HG02852 (cell line): Measurements from ENCODE around the gene MAN1C1.
"Not testable (repeated sequence)": the region's sequence is repeated elsewhere in the genome, so short reads cannot be mapped to it uniquely, and the experiment has no call there.

Experiments
- ATAC-seq: cut with Tn5 transposase; IDR thresholded peaks from one replicate; pipeline ENCODE4 v1.9.1; 2021; ENCODE audit warnings: mild to moderate bottlenecking, moderate library complexity; ENCODE audit not compliant: unreplicated experiment

MAN1C1 gene

GRCh38 chr1:25581764-25582163 is 34.8 kb upstream of the MAN1C1 start:
- no peak for ATAC-seq

DNA sequence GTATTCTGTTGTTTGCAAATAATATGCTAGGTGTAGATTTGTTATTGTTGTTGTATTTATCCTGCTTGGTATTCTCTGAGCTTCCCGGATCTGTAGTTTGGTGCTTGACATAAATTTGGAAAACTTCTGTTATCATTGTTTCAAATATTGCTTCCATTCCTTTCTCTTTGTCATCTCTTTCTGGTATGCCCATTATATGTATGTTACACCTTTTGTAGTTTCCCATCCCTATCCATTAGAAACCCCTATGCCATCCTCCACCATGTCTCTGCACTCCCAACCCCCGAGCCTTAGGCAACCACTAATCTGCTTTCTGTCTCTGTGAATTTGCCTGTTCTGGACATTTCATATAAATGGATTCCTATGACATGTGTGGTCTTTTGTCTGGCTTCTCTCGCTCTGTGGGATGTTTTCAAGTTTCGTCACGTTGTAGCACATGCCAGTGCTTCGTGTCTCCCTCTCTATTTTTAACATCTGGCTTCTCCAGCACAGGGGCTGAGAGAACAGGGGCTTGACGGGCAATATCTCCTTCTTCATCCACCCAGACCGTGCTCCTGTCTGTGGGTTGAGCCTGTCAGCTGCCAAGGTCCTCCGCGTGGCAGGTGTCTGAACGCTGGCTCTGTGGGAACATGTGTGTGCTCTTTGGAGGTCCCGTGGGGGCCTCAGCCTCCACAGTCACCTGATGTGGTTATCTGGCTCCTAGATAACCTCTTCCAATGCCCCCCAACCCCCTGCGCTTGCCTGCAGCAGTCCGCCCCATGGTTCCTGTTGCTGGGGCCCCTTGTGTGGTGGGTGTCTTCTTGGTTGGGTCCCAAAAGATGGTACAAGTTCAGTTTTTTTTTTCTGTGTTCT is 32.8 kb upstream of the MAN1C1 start:
- ATAC-seq, result no peak

DNA sequence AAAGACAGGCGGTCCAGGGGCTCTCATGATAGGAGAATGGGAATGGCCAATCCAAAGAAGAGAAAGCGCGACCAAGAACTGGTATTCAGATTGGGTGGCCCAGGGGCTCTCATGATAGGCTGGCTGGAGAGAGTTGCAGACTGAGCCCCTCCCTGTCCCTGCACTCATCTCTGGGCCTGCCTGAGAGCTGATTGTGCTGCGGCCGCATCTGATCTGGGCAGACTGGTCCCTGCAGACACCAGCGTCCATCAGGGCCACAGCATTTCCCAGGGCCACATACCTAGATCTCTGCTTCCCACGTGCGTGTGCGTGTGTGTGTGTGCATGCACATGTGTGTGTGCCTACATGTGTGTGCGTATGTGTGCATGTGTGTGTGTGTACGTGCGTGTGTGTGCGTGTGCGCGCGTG is 30.4 kb upstream of the MAN1C1 start:
- no peak for ATAC-seq

DNA sequence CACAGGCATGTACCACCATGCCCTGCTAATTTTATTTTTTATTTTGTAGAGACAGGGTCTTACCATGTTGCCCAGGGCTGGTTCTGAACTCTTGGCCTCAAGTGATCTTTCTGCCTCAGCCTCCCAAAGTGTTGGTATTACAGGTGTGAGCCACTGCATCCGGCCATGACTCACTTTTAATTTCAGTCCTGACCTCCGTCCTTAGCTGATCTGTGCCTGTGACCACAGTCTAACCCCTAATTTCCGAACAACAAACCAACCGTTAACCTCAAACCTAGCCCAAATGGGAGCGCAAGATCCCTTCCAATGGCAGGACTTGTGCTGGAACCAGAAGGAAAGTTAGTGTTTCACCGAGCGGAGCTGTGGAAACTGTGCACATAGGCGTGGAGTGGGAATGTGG is 29.3 kb upstream of the MAN1C1 start:
- no peak for ATAC-seq

DNA sequence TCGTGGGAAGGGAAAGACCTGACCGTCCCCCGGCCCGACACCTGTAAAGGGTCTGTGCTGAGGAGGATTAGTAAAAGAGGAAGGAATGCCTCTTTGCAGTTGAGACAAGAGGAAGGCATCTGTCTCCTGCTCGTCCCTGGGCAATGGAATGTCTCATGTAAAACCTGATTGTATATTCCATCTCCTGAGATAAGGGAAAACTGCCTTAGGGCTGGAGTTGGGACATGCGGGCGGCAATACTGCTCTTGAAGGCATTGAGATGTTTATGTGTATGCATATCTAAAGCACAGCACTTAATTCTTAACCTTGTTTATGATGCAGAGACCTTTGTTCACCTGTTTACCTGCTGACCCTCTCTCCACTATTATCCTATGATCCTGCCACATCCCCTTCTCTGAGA is 28.4 kb upstream of the MAN1C1 start:
- ATAC-seq, result not testable (repeated sequence)

DNA sequence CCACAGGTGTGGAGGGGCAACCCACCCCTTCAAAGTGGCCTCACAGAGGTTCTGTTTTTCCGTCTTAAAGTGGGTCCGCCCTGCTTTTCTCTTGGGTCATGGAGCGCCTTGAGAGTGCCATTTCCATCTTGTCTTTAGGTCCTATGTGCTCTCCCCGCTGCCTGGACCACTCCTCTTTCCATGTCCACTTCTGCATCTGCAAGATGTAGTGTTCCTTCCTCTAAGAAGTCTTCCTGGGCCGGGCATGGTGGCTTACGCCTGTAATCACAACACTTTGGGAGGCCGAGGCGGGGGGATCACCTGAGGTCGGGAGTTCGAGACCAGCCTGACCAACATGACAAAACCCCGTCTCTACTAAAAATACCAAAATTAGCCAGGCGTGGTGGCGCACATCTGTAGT is 27.8 kb upstream of the MAN1C1 start:
- ATAC-seq, result not testable (repeated sequence)

- ATAC-seq, result no peak
Observed at GRCh38 chr1:25590096-25590824, 26.3 kb upstream of the MAN1C1 start.

GRCh38 chr1:25593861-25594260 is 22.7 kb upstream of the MAN1C1 start:
- no peak for ATAC-seq

DNA sequence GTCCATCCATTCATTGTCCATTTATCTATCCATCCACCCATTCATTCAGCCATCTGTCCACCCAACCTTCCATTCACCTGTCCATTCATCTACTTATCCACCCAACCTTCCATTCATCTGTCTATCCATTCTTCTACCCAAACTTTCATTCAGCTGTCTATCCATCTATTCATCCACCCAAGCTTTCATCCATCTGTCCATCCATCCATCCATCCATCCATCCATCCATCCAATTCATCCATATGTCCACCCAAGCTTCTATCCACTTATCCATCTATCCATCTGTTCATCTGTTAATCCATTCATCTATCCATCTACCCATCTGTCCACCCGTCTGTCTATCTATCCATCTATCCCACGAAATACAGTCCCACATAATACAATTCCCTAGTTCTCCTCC is 21.6 kb upstream of the MAN1C1 start:
- ATAC-seq, result no peak

DNA sequence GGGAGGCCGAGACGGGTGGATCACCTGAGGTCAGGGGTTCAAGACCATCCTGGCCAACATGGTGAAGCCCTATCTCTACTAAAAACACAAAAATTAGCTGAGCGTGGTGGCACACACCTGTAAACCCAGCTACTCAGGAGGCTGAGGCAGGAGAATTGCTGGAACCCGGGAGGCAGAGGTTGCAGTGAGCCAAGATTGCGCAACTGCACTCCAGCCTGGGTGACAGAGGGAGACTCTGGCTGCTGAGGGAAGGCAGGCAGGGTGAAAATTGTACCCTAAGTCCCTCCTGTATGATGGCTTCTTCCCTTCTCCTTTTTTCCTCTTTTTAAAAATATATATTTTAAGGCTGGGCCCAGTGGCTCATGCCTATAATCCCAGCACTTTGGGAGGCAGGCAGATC is 19.9 kb upstream of the MAN1C1 start:
- ATAC-seq, result not testable (repeated sequence)

- ATAC-seq, result no peak
Observed at GRCh38 chr1:25598879-25599278, 17.7 kb upstream of the MAN1C1 start.

GRCh38 chr1:25599969-25600610 is 16.5 kb upstream of the MAN1C1 start:
- ATAC-seq, result no peak

DNA sequence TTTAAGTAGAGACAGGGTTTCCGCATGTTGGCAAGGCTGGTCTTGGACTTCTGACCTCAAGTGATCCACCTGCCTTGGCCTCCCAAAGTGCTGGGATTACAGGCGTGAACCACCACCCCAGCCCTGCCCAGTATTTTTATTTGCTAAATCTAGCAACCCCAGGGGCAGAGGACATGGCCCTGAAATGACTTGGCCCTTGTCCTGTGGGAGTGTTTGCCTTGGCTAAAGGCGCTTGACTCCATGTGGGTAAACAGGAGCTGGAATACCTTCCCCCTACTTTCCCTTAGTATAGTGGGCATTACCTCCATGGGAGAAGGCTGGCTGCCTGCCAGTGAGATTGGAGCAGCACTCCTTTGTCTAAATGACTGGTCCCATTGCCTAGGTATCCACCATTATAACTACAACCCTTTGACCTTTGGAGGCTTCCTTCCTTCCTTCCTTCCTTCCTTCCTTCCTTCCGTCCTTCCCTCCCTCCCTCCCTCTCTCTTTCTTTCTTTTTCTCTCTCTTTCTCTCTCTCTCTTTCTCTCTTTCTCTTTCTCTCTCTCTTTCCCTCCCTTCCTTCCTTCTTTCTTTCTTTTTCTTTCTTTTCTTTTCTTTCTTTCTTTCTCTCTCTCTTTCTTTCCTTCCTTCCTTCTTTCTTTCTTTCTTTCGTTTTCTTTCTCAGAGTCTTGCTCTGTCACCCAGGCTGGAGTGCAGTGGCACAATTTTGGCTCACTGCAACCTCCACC is 15.5 kb upstream of the MAN1C1 start:
- ATAC-seq, result not testable (repeated sequence)

DNA sequence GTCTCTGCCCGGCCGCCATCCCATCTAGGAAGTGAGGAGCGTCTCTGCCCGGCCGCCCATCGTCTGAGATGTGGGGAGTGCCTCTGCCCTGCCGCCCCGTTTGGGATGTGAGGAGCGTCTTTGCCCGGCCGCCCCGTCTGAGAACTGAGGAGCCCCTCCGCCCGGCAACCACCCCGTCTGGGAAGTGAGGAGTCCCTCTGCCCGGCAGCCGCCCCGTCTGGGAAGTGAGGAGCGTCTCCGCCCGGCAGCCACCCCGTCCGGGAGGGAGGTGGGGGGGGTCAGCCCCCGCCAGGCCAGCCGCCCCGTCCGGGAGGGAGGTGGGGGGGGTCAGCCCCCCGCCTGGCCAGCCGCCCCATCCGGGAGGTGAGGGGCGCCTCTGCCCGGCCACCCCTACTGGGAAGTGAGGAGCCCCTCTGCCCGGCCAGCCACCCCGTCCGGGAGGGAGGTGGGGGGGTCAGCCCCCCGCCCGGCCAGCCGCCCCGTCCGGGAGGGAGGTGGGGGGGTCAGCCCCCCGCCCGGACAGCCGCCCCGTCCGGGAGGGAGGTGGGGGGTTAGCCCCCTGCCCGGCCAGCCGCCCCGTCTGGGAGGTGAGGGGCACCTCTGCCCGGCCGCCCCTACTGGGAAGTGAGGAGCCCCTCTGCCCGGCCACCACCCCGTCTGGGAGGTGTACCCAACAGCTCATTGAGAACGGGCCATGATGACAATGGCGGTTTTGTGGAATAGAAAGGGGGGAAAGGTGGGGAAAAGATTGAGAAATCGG is 12.6 kb upstream of the MAN1C1 start:
- not testable (repeated sequence) for ATAC-seq

GRCh38 chr1:25607123-25607522 is 9.5 kb upstream of the MAN1C1 start:
- no peak for ATAC-seq

- no peak for ATAC-seq
Observed at GRCh38 chr1:25608488-25609178, 8.0 kb upstream of the MAN1C1 start.

- no peak for ATAC-seq
Observed at GRCh38 chr1:25609921-25610320, 6.7 kb upstream of the MAN1C1 start.

DNA sequence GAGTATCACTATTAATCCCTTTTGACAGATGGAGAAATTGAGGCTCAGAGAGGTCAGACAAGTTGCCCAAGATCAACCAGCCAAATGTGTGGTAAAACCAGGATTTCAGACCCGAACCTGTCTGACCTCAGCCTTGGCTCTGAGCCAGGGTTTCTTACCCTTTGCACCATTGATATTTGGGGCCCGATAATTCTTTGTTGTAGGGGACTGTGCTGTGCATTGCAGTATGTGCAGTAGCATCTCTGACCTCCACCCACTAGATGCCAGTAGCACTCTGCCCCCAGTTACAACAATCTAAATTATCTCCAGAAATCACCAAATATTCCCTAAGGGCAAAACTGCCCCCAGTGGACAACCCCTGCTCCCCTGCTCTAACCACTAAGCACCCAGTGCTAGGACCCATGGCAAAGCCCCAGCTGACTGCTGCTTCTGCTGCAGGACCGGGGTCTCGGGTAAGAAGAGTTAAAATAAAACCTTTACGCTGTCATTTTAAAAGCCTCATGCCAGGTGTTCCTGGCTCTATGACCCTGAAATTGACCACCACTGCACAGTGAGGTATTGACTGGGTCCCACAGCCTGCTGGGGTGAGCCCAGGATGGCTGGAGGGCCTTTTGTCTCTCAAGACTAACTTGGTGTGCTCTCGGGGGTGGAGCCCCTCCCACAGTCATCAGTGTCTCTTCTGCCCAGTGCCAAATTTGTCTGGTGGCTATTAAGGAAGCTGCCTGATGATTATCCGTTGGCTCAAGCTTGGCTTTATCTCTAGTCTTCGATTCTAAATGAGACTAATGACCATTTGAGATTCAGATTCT is 5.6 kb upstream of the MAN1C1 start:
- no peak for ATAC-seq

- no peak for ATAC-seq
Observed at GRCh38 chr1:25611843-25612242, 4.7 kb upstream of the MAN1C1 start.
